CD14-positive monocyte (primary cell): Measurements from ENCODE around the gene JMJD7. TPM values are rescaled to one million over a fixed set of nuclear protein-coding genes. Genes with fewer than 3 reads are reported as not detected.

ENCODE experiments used
- DNase-seq, 3 donors: peaks; one replicate each; pipeline ENCODE4 v3.0.0-alpha.2; 2011 to 2022
- H2AFZ ChIP-seq: 2 replicates; pipeline ENCODE4 v1.6.0; 2012; ENCODE audit warnings: mild to moderate bottlenecking, low read depth, low read length, inconsistent platforms; ENCODE audit not compliant: insufficient read depth, poor library complexity, severe bottlenecking
- H3K27ac ChIP-seq, 2 donors: 1 replicate in 1 of 2; 2 replicates in 1 of 2; pipeline ENCODE4 v1.5.1; 2012 to 2013; ENCODE audit warnings: low read length in 2 of 2, control low read depth in 1 of 2, inconsistent platforms in 1 of 2, low read depth in 1 of 2, mild to moderate bottlenecking in 1 of 2
- H3K27me3 ChIP-seq, 2 donors: one replicate each; pipeline versions ENCODE4 v1.6.0 to v1.6.1; 2011 to 2013; ENCODE audit warnings: low read length in 2 of 2; ENCODE audit not compliant: control insufficient read depth in 2 of 2, insufficient read depth in 2 of 2
- H3K36me3 ChIP-seq, 2 donors: replicated peaks in 1 of 2; 1 replicate in 1 of 2; 2 replicates in 1 of 2; pipeline versions ENCODE4 v1.5.1 to v1.6.1; 2012 to 2013; ENCODE audit warnings: low read length in 2 of 2, control low read depth in 1 of 2, inconsistent platforms in 1 of 2, mild to moderate bottlenecking in 1 of 2; ENCODE audit not compliant: insufficient read depth in 2 of 2, control insufficient read depth in 1 of 2
- H3K4me1 ChIP-seq, 2 donors: 1 replicate in 1 of 2; 2 replicates in 1 of 2; pipeline versions ENCODE4 v1.5.1 to v1.6.1; 2012 to 2013; ENCODE audit warnings: low read length in 2 of 2, control low read depth in 1 of 2, inconsistent platforms in 1 of 2, mild to moderate bottlenecking in 1 of 2, moderate library complexity in 1 of 2; ENCODE audit not compliant: insufficient read depth in 2 of 2, control insufficient read depth in 1 of 2
- H3K4me2 ChIP-seq: replicated peaks from 2 replicates; pipeline ENCODE3; 2012; ENCODE audit warnings: low read length, moderate library complexity, mild to moderate bottlenecking; ENCODE audit not compliant: poor library complexity, severe bottlenecking; ENCODE audit errors: extremely low read depth
- H3K4me3 ChIP-seq, 3 experiments: fragments of 200-600 bp in 1 of 3; sonication (generic) in 1 of 3; replicated peaks in 1 of 3; 1 replicate in 2 of 3; 2 replicates in 1 of 3; pipeline ENCODE4 v1.5.1; 2011 to 2013; ENCODE audit warnings: low read length in 3 of 3, mild to moderate bottlenecking in 3 of 3, control low read depth in 2 of 3, low read depth in 2 of 3, inconsistent platforms in 1 of 3, moderate library complexity in 1 of 3
- H3K79me2 ChIP-seq: 2 replicates; pipeline ENCODE4 v1.6.0; 2012; ENCODE audit warnings: mild to moderate bottlenecking, control low read depth, inconsistent platforms, low read length, moderate library complexity; ENCODE audit not compliant: insufficient read depth
- H3K9ac ChIP-seq: 2 replicates; pipeline ENCODE4 v1.6.0; 2017; ENCODE audit warnings: low read length, mild to moderate bottlenecking; ENCODE audit not compliant: insufficient read depth, poor library complexity, severe bottlenecking
- H3K9me3 ChIP-seq, 2 donors: replicated peaks in 1 of 2; 1 replicate in 1 of 2; 2 replicates in 1 of 2; pipeline versions ENCODE4 v1.5.1 to v1.6.1; 2012 to 2013; ENCODE audit warnings: low read length in 2 of 2, control low read depth in 1 of 2; ENCODE audit not compliant: control insufficient read depth in 1 of 2, insufficient read depth in 1 of 2
- H4K20me1 ChIP-seq: 2 replicates; pipeline ENCODE4 v1.6.0; 2012; ENCODE audit warnings: mild to moderate bottlenecking, low read length, control low read depth, moderate library complexity; ENCODE audit not compliant: insufficient read depth
- H3K27ac Mint-ChIP-seq, 7 donors: one replicate each; pipeline ENCODE4 v1.8.0; 2020; ENCODE audit warnings: mild to moderate bottlenecking in 7 of 7, mixed read lengths in 7 of 7, moderate library complexity in 6 of 7, inconsistent platforms in 2 of 7
- H3K27me3 Mint-ChIP-seq, 3 donors: one replicate each; pipeline ENCODE4 v1.8.0; 2021 to 2022; ENCODE audit warnings: low read depth in 3 of 3, mild to moderate bottlenecking in 3 of 3, mixed read lengths in 3 of 3, moderate library complexity in 3 of 3, inconsistent platforms in 1 of 3
- H3K36me3 Mint-ChIP-seq, 2 donors: one replicate each; pipeline ENCODE4 v1.8.0; 2020; ENCODE audit warnings: mixed read lengths in 2 of 2, inconsistent platforms in 1 of 2, mild to moderate bottlenecking in 1 of 2
- H3K4me1 Mint-ChIP-seq: one replicate; pipeline ENCODE4 v1.8.0; 2020; ENCODE audit warnings: mild to moderate bottlenecking, mixed read lengths
- H3K4me3 Mint-ChIP-seq, 2 donors: one replicate each; pipeline ENCODE4 v1.8.0; 2020; ENCODE audit warnings: mild to moderate bottlenecking in 2 of 2, mixed read lengths in 2 of 2, moderate library complexity in 1 of 2
- H3K9me3 Mint-ChIP-seq, 7 donors: one replicate each; pipeline ENCODE4 v1.8.0; 2020 to 2022; ENCODE audit warnings: mixed read lengths in 7 of 7, mild to moderate bottlenecking in 6 of 7, moderate library complexity in 6 of 7, inconsistent platforms in 2 of 7
- CTCF ChIP-seq: fragments of 200-600 bp; IDR thresholded peaks from one replicate; pipeline ENCODE4 v1.8.0; 2022; ENCODE audit warnings: antibody characterized with exemption, mild to moderate bottlenecking
- WGBS: methylation state at CpG from one replicate; pipeline ENCODE4 v1.1.5; 2013; ENCODE audit warnings: missing lambda C conversion rate; ENCODE audit not compliant: insufficient coverage; 5-methylcytosine and 5-hydroxymethylcytosine counted together
- intact Hi-C, 2 donors: fragments of 100-400 bp; cut with micrococcal nuclease; formaldehyde crosslinking; loops; one replicate each; pipeline versions ENCODE4 v1.15.0 to v1.15.1; 2023
- polyA plus RNA-seq, 3 donors: library from polyadenylated mRNA; depleted of rRNA in 1 of 3; unstranded in 2 of 3; stranded (reverse) in 1 of 3; fragments of 300-500 nt in 2 of 3; fragments of >200 nt in 1 of 3; fragmentation: Illumina TruSeq in 2 of 3; gene quantifications; 1 replicate in 2 of 3; 2 replicates in 1 of 3; pipeline ENCODE4 v1.2.3, GENCODE V29; 2012 to 2021

JMJD7 gene
- polyA plus RNA-seq, 3 donors: 11.3 to 18.8 (median 15.2) TPM

- Histone ChIP-seq H3K9ac (no peak overlapping the region), H3K9me3 (no peaks in the 10 kb centered on the region), H3K4me2 (no peak overlapping the region), H3K4me1 (no peaks in the 10 kb centered on the region), H3K79me2 (no peaks in the 10 kb centered on the region), H3K36me3 (no peaks in the 10 kb centered on the region), H3K27me3 (no peaks in the 10 kb centered on the region), H2AFZ (no peak overlapping the region), H3K4me3 (no peak overlapping the region), H4K20me1 (no peaks in the 10 kb centered on the region), H3K27ac (no peak overlapping the region)
- H3K36me3 Mint-ChIP-seq: no peaks in the 10 kb centered on the region
- H3K4me1 Mint-ChIP-seq: no peaks in the 10 kb centered on the region
- H3K9me3 Mint-ChIP-seq: no peaks in the 10 kb centered on the region
- no peak for DNase-seq
- WGBS: 93% methylated on average over 9 of the region's 9 CpGs
- TF ChIP-seq CTCF: no peak
- no peak overlapping the region for H3K27ac Mint-ChIP-seq
- intact Hi-C loops: no loop called here
- H3K4me3 Mint-ChIP-seq: no peak overlapping the region
- peaks cover 6 to 9% (median 7%) of the 10 kb centered on the region in 3 donors for H3K27me3 Mint-ChIP-seq
These were observed 42.8 kb downstream of the JMJD7 start for GRCh38 chr15:41870689-41871081.

GRCh38 chr15:41871175-41871905 lies 43.4 kb downstream of the JMJD7 start:
- peak overlapping the region in 1 of 2 donors; percentile 24 for H3K4me3 Mint-ChIP-seq
- H3K27ac ChIP-seq: no peak overlapping the region
- no peak overlapping the region for H2AFZ ChIP-seq
- H3K9me3 Mint-ChIP-seq: no peaks in the 10 kb centered on the region
- no peaks in the 10 kb centered on the region for H3K9me3 ChIP-seq
- DNase-seq: no peak
- no peak overlapping the region for H3K4me3 ChIP-seq
- no peaks in the 10 kb centered on the region for H3K36me3 Mint-ChIP-seq
- no peaks in the 10 kb centered on the region for H3K79me2 ChIP-seq
- intact Hi-C loops: no loop called here
- H3K36me3 ChIP-seq: no peaks in the 10 kb centered on the region
- no peak overlapping the region for H3K27ac Mint-ChIP-seq
- no peaks in the 10 kb centered on the region for H3K27me3 ChIP-seq
- 91% methylated on average over 14 of the region's 19 CpGs for WGBS
- H3K4me2 ChIP-seq: no peak overlapping the region
- TF ChIP-seq CTCF: no peak
- no peak overlapping the region for H3K9ac ChIP-seq
- no peaks in the 10 kb centered on the region for H3K4me1 Mint-ChIP-seq
- no peaks in the 10 kb centered on the region for H4K20me1 ChIP-seq
- peaks cover 7 to 9% (median 8%) of the 10 kb centered on the region in 3 donors for H3K27me3 Mint-ChIP-seq
- no peaks in the 10 kb centered on the region for H3K4me1 ChIP-seq
